HK-2 (cell line): ENCODE measurements around the gene NOP58.
"Not testable (repeated sequence)": the region's sequence is repeated elsewhere in the genome, so short reads cannot be mapped to it uniquely, and the experiment has no call there.

Source experiments
- DNase-seq: peaks from one replicate; pipeline ENCODE4 v3.0.0-alpha.2; 2018; ENCODE audit not compliant: unreplicated experiment

Gene NOP58, protein sequence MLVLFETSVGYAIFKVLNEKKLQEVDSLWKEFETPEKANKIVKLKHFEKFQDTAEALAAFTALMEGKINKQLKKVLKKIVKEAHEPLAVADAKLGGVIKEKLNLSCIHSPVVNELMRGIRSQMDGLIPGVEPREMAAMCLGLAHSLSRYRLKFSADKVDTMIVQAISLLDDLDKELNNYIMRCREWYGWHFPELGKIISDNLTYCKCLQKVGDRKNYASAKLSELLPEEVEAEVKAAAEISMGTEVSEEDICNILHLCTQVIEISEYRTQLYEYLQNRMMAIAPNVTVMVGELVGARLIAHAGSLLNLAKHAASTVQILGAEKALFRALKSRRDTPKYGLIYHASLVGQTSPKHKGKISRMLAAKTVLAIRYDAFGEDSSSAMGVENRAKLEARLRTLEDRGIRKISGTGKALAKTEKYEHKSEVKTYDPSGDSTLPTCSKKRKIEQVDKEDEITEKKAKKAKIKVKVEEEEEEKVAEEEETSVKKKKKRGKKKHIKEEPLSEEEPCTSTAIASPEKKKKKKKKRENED

DNA sequence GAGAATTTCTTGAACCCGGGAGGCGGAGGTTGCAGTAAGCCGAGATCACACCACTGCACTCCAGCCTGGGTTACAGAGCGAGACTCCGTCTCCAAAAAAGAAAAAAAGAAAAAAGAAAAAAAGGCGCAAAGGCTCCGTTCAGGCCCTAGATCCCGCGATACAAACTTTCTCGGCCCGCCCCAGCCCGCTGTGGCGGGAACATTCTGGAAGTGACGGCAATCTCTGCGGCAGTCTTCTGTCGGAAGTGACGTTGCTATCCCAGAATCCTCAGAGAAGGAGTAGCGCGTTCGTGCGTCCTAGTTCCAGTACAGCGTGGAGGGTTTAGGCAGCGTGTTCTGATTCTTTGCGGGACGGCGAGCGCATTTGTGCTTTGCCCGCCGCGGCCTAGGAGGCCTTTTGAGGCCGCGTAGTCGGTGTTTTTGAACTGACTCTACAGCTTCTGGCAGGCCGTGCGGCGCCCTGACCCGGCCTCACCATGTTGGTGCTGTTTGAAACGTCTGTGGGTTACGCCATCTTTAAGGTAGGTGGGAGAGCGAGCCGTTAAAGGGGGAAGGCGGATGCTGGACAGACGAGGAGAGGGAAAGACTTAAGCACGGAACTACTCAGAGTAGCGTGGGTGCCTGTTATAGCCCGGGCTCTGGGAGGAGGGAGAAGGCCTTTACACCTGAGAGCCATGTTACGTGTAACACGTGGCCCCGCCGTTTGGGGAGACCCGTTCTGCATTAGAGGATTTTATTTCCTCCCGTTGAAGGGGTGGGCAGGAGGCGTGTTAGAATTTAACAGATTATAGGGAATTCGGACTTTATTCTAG lies at the start of gene NOP58:
TSS of gene NOP58 (plus strand) at position 297 of the 811 bp plus-strand sequence. CDS start at position 476, 179 bp downstream.
- DNase-seq: peak; percentile 91

DNA sequence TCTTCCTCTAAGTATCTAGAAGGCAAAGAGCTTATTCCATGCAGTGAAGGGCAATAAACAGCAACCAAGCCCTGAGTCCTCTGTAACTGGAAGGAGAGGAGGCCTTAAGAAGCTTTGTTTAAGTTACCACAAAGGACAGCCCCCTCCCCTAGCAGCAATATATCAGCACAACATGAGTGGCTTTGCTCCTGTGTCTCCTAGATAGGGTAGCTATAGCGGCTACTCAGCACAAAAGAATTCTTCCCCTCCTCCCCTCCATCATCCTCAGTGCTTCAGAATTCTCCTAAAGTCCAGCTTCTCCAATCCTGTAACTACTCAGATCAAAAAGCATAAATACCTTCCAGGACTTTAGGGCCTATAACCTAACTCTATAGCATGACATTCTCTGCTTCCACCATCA lies 43.7 kb upstream of the NOP58 start:
- no peak for DNase-seq

DNA sequence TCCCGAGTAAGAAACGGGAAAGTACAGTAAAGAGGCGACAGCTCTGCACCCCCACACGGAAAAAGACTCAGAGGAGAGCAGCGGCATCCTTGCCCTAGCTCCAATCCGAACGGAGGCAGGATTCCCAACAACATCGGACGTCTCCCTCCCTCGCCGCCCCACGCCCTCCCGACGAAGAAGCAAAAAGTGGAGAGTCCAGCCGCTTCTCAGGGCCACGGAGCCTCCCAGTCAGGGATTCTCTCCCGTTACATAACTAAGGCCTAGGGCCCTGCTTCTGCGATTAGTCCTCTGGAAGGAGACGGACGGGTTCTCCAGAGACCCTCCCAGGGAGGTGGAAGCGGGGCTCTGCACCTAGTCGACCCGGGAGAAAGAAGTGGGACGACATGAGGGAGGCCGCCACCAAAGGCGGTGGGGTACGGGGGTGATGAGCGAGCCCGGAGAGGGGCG lies 27.8 kb upstream of the NOP58 start:
- DNase-seq: peak; percentile 57

DNA sequence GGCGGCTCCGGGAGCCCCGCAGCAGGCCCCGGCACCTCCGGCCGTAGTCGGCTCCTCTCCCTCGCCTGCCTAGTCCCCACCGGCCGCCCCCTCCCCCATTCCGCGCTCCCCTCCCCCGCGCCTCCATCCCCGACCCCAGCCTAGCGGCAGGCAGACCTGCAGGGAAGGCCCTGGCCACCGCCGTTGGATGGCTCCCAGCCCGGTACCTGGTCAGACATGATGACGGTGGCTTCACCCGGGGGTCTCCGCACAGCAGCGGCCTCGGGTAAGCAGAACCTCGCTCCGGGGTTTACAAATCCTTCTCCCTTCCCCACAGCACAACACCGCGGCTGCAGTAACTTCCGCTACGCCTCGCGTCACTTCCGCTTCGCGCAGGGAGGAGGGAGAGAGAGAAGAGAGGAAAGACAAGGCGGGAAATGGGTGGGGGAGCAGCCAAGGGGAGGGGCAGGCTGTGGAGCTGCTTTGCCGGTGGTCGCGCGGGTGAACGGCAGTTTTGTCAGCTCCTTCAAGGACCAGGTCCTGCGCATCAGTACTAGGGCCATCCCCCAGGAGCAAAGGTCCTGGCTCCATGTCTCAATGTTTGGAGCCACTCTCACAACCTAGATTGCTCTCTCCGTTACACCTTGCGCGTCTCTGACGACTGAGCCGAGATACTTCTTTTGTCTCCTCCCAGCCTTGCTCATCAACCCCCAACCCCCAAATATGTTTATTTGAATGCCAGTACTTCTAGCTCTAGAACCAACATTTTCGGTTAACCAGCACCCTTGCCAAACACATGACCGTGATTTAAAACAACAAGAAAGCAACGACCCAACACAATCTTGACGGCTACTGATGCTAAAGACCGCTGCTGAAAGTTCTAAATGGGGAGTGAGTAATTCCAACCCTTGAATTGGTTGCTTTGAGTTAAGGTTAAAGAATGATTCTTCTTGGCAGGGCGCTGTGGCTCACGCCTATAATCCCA lies 27.0 kb upstream of the NOP58 start, which contains the start of gene SUMO1:
TSS of gene SUMO1 (minus strand) at position 364 of the 964 bp plus-strand sequence. CDS start at position 218, 146 bp downstream.
- DNase-seq: peak; percentile 85

DNA sequence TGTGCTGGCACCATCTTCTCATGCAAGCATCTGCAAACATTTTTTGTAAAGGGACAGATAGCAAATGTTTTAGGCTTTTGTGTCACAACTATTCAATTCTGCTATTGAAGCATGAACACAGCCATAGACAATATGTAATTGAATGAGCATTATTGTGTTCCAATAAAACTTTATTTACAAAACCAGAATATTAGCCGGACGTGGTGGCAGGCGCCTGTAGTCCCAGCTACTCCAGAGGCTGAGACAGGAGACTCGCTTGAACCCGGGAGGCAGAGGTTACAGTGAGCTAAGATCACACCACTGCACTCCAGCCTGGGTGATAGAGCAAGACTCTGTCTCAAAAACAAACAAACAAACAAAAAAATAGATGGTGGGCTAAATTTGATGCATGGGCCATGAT lies 17.9 kb upstream of the NOP58 start:
- not testable (repeated sequence) for DNase-seq

DNA sequence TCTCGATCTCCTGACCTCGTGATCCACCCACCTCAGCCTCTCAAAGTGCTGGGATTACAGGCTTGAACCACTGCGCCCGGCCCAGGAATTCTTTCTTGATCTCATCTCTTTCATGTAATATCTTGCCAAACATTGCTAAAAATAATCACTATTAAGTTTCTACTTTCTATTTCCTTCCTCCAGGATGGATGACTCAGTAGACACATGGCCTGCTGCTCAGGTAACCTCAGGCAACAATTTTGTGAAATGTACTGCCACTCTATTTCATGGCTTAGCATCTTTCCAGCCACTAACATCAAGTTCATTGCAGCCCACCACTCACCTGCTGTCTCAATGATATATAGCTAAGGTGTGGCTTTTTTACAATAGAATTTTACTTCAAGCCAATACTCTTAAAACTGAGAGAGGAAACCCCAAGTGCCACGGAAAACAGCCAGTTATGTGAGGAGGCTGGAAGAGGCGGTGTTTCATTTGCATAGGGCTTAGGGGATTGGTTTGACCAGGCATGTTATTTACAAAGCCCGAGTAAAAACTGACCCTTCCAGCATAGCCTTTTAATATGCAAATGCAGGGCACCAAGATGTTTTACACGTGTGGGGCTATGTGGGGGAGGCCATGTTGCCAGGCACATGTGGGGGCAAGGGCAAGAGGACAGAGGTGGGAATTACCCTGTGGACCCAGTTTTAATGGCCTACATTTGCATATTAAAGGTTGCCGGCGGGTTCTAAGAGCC lies 15.9 kb upstream of the NOP58 start:
- DNase-seq: no peak

DNA sequence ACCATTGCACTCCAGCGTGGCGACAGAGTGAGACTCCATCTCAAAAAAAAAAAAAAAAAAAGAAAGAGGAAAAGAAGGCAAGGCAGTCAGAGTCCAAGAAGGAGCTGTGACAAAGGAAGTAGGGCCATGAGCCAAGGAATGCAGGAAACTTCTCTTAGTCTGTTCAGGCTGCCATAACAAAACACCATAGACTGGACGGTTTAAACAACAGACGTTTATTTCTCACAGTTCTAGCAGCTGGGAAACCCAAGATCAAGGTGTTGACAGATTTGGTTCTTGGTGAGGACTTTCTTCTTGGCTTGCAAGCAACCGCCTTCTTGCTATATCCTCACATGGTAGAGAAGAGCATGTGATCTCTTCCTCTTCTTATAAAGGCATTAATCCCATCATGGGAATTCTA lies 14.1 kb upstream of the NOP58 start:
- DNase-seq: no peak

DNA sequence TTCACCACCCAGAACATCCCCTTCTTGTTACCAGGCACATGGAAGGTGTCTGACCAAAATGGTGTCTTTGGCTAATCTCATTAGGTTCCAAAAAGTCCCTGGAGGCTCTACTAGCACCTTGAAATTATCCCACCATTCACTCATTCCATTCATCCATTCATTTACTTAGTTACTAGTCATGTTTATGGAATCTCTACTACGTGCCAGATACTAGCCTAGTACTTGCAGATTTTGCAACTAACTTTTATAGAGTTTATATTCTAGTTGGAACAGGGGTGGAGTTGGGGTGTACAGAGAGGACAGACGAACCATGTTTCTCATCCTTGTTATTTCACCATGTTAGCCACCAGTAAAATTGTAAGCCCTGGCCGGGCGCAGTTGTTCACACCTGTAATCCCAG lies 4.0 kb upstream of the NOP58 start:
- DNase-seq: no peak

DNA sequence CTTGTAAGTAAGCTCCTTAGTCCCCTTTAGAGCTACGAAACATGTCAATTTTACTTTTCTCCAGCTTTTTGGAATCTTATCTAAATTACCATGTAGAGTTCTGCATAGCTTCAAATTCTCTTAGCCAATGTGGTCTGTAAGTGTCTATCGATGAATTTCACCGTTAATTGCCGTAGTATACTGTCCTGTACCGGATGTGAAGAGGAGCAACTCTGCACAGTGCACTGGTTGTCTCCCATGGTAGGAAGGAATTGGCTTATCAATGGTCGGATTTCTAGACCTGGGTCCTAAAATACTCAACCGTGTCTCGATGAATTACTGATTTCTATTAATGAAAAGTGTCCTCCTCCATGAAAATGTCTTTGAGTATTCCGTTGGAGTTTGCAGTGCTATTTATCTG lies 1.9 kb downstream of the NOP58 start:
- no peak for DNase-seq

DNA sequence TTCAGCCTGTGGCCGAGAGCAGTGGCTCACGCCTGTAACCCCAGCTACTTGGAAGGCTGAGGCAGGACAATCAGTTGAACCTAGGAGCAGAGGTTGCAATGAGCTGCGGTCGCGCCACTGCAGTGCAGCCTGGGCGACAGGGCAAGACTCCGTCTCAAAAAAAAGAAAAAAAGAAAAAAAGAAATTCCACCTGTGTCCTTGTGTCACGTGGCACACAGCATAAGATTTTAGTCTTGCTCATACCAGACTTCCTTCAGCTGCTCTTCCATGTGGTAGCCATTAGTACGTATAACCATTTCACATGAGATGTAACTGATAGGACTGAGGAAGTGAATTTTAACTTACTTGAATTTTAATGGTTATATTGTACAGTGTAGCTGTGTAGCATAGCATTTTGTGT lies 4.0 kb downstream of the NOP58 start:
- no peak for DNase-seq

DNA sequence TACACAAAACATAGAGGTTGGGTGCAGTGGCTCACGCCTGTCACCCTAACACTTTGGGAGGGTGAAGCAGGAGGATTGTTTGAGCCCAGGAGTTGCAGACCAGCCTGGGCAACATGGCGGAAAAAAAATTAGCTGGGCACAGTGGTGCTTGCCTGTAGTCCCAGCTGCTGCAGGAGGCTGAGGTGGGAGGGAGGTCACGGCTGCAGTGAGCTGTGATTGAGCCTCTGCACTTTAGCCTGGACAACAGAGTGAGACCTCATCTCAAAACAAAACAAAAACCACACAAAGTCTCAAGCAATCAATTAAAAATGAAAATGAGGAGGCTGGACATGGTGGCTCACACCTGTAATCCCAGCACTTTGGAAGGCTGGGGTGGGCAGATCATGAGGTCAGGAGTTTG lies 4.9 kb downstream of the NOP58 start:
- DNase-seq: no peak

DNA sequence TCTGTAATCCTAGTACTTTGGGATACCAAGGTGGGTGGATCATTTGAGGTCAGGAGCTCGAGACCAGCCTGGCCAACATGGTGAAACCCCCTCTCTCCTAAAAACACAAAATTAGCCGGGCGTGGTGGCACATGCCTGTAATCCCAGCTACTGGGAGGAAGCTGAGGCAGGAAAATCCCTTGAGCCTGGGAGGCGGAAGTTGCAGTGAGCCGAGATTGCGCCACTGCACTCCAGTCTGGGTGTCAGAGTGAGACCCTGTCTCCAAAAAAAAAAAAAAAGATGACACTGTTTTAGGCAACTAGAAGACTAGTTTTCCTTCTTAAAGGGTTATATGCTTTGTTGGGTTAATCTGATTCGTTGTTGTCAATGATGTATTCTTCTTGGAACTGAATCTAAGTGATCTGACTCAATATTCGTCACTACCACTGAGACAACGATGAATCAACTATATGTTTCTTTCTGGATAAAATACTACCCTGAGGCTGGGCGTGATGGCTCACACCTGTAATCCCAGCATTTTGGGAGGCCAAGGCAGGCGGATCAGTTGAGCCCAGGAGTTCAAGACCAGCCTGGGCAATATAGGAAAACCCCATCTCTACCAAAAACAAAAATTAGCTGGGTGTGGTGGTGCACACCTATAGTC lies 10.6 kb downstream of the NOP58 start:
- DNase-seq: not testable (repeated sequence)

DNA sequence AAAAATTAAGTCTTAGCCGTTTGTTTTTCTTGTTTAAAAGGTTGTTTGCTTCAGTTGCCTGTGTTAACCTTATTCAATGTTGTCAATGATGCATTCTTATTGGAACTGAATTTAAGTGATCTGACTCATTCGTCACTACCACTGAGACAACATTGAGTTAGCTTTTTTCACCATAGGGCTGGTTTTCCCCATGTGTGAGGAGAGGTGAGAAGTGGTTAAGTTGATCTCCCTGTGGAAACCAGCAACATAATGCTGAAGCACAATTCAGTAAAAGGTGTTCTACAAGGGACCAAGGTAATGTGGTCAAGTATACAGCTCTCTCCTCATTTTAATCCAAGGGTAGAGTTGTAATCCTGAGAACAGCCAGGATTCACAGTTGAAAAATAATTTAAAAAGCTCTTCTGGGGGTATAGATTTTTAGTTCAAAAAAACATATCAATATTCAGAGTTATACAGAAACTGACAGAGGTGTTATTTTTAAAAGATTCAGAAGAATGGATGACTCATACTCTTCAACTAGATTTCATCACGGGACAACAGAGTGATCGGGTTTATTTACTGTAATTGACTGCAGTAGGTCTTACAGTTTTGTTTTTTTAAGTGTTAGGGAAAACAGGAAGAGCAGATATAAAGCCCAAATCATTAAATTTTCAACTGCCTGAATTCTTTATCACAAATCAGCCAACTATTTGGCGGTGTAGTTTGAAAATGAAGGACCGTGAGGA lies 12.6 kb downstream of the NOP58 start:
- DNase-seq: no peak

DNA sequence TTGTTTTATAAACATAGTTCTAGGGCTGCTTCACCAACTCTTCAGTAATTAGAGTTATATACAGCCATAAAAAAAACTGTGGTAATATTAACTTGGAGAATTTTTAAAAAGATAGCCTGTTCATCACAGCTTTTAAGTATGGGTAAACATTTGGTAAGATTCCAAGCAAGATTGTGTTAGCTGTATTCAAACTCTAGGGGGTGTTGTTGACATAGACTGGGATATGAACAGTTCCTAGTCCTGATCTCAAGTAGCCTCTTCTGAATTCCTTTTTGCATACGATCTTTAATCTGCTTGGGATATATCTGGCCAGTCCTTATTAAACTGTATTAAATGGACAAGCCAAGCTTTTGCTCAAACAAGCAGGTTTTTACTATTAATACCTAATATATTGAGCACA lies 13.4 kb downstream of the NOP58 start:
- DNase-seq: no peak

DNA sequence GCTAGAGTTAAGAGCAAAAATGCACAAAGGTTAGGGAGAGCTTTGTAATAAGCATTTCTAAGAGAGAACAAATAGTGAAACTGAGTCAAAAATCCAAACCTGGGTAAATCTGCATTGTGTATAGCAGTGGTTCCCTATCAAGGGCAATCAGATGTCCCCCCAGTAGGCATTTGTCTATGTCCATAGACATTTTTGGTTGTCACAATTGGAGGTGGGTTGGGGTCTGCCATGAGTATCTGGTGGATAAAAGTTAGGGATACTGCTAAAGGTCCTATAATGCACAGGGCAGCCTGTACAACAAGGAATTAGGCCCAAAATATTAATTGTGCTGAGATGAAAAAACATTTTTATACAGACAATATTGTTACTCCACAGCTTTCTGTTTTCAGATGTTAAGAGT lies 21.0 kb downstream of the NOP58 start:
- DNase-seq: no peak

DNA sequence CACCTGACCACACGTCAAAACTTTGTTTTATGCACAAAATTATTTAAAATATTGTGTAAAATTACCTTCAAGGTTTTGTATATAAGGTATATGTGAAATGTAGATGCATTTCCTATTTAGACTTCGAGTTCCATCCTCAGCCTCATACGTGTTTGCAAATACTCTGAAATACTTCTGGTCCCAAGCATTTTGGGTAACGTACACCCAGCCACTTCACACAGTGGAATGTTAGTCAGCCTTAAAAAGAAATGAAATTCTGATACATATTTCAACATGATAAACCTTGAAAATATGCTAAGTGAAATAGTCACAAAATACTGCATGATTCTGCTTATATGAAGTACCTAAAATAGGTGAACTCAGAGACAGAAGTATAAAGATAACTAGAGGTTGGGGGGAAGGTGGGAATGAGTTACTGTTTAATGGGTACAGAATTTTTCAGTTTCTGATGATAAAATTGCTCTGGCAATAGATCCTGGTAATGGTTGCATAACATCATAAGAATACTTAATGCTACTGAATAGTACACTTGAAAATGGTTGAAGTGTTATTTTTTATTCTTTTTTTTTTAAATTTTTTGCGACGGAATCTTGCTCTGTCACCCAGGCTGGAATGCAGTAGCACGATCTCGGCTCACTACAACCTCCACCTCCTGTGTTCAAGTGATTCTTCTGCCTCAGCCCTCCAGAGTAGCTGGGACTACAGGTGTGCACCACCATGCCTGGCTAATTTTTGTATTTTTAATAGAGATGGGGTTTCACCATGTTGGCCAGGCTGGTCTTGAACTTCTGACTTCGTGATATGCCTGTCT lies 24.0 kb downstream of the NOP58 start:
- DNase-seq: no peak

DNA sequence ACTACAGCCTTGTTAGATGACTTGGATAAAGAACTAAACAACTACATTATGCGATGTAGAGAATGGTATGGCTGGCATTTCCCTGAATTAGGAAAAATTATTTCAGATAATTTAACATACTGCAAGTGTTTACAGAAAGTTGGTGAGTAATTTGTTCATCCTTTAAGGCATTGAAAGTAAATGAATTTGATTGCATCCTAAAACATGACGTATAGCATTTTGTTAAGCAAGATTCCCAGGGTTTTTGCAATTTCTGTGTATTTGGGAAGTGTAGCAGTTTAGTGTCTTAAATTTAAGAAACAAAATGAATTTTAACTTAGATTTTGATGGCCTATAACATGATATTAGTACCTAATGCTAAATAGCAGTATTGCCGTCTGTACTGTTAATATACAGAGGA lies 24.8 kb downstream of the NOP58 start:
- DNase-seq: no peak

DNA sequence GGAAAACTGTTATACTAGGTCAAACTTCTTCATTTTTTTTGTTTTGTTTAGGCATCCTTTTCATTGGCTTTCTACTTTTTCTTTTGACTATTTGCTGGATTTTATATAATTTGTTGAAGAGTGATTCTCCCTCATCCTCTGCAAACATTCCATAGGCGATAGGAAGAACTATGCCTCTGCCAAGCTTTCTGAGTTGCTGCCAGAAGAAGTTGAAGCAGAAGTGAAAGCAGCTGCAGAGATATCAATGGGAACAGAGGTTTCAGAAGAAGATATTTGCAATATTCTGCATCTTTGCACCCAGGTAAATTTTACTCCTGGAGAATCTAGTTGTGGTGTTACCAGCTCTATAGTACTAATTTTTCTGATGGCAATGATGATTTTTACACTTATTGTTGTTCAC lies 25.4 kb downstream of the NOP58 start:
- no peak for DNase-seq

DNA sequence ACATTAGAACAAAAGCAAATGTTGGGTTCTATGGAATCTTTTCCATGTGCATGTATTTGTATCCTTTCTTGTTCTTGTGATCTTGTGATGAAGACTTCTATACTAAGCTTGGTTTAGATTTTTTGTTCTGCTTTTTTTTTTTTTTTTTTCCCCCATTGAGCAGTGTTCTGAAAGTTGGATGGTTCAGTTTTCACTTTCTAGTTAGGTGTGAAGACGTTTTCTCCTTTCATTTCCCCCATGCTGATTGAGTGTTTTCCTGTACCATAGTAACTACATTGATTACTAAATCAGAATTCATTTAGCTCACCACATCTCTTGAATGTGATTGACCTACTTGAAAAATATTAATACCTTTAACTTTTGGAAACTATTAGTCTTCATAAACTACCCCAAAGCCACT lies 34.1 kb downstream of the NOP58 start:
- DNase-seq: no peak
